H9 (cell line): ENCODE measurements around the gene ZNF414. TPM values are rescaled to one million over a fixed set of nuclear protein-coding genes. Genes with fewer than 3 reads are reported as not detected.
A peak's percentile ranks its signal among the peaks of the same experiment; 100 is the strongest.

Source experiments
- DNase-seq: peaks from one replicate; pipeline ENCODE4 v3.0.0-alpha.2; 2017
- H2AFZ ChIP-seq: one replicate; pipeline ENCODE4 v1.6.1; 2013; ENCODE audit warnings: mild to moderate bottlenecking, low read length, control low read depth, moderate library complexity
- H2AK5ac ChIP-seq: 2 replicates; pipeline ENCODE4 v1.6.1; 2013; ENCODE audit warnings: low read length, control low read depth, mixed read lengths; ENCODE audit not compliant: insufficient read length
- H2BK120ac ChIP-seq: one replicate; pipeline ENCODE4 v1.6.1; 2013; ENCODE audit warnings: low read depth, mild to moderate bottlenecking, low read length, control low read depth, inconsistent platforms; ENCODE audit not compliant: poor library complexity, severe bottlenecking
- H2BK12ac ChIP-seq: 2 replicates; pipeline ENCODE4 v1.6.1; 2013; ENCODE audit warnings: low read length, control low read depth, mixed read lengths, low read depth; ENCODE audit not compliant: insufficient read length
- H2BK15ac ChIP-seq: 2 replicates; pipeline ENCODE4 v1.6.1; 2013; ENCODE audit warnings: low read depth, low read length, control low read depth
- H2BK20ac ChIP-seq: one replicate; pipeline ENCODE4 v1.6.1; 2013; ENCODE audit warnings: low read depth, mild to moderate bottlenecking, low read length, control low read depth, inconsistent platforms; ENCODE audit not compliant: poor library complexity, severe bottlenecking
- H2BK5ac ChIP-seq: 2 replicates; pipeline ENCODE4 v1.6.1; 2013; ENCODE audit warnings: low read length, control low read depth, mixed read lengths; ENCODE audit not compliant: insufficient read length
- H3K14ac ChIP-seq: 2 replicates; pipeline ENCODE4 v1.6.1; 2013; ENCODE audit warnings: low read length, control low read depth; ENCODE audit not compliant: insufficient read depth
- H3K18ac ChIP-seq: 2 replicates; pipeline ENCODE4 v1.6.1; 2013; ENCODE audit warnings: low read depth, mild to moderate bottlenecking, mixed read lengths, low read length, control low read depth; ENCODE audit not compliant: insufficient read length
- H3K23ac ChIP-seq: 2 replicates; pipeline ENCODE4 v1.6.1; 2013; ENCODE audit warnings: low read length, control low read depth, mixed read lengths, low read depth; ENCODE audit not compliant: insufficient read length
- H3K23me2 ChIP-seq: 2 replicates; pipeline ENCODE4 v1.6.1; 2013; ENCODE audit warnings: low read depth, mild to moderate bottlenecking, mixed read lengths, low read length, control low read depth; ENCODE audit not compliant: insufficient read length, poor library complexity, severe bottlenecking
- H3K27ac ChIP-seq: 2 replicates; pipeline ENCODE4 v1.5.1; 2013; ENCODE audit warnings: low read length, control low read depth, mixed read lengths, low read depth; ENCODE audit not compliant: insufficient read length
- H3K27me3 ChIP-seq: 2 replicates; pipeline ENCODE4 v1.6.1; 2013; ENCODE audit warnings: low read length, control low read depth, inconsistent platforms; ENCODE audit not compliant: insufficient read depth
- H3K4ac ChIP-seq: 2 replicates; pipeline ENCODE4 v1.6.1; 2013; ENCODE audit warnings: low read depth, mild to moderate bottlenecking, control low read depth, inconsistent platforms, low read length, moderate library complexity
- H3K4me1 ChIP-seq: 2 replicates; pipeline ENCODE4 v1.6.1; 2013; ENCODE audit warnings: low read length, control low read depth, inconsistent platforms; ENCODE audit not compliant: insufficient read depth
- H3K4me2 ChIP-seq: 2 replicates; pipeline ENCODE4 v1.6.1; 2013; ENCODE audit warnings: low read length, control low read depth, mixed read lengths; ENCODE audit not compliant: insufficient read length, insufficient read depth
- H3K56ac ChIP-seq: 2 replicates; pipeline ENCODE4 v1.6.1; 2013; ENCODE audit warnings: low read depth, mild to moderate bottlenecking, mixed read lengths, low read length, control low read depth; ENCODE audit not compliant: insufficient read length
- H3K79me1 ChIP-seq: 2 replicates; pipeline ENCODE4 v1.6.1; 2013; ENCODE audit warnings: low read depth, mild to moderate bottlenecking, moderate library complexity, low read length, control low read depth, inconsistent platforms; ENCODE audit not compliant: insufficient read depth, poor library complexity, severe bottlenecking
- H3K79me2 ChIP-seq: 2 replicates; pipeline ENCODE4 v1.6.1; 2013; ENCODE audit warnings: low read length, control low read depth, inconsistent platforms; ENCODE audit not compliant: insufficient read depth
- H3K9ac ChIP-seq: 2 replicates; pipeline ENCODE4 v1.6.1; 2013; ENCODE audit warnings: low read length, control low read depth, mixed read lengths; ENCODE audit not compliant: insufficient read length; ENCODE audit errors: extremely low read depth
- H3K9me3 ChIP-seq: one replicate; pipeline ENCODE4 v1.6.1; 2013; ENCODE audit warnings: low read depth, low read length, inconsistent platforms; ENCODE audit not compliant: control insufficient read depth
- H3T11ph ChIP-seq: one replicate; pipeline ENCODE4 v1.6.1; 2013; ENCODE audit warnings: mild to moderate bottlenecking, low read length, control low read depth, inconsistent platforms
- H4K20me1 ChIP-seq: one replicate; pipeline ENCODE4 v1.6.1; 2013; ENCODE audit not compliant: control insufficient read depth, insufficient read length, insufficient read depth
- H4K5ac ChIP-seq: 2 replicates; pipeline ENCODE4 v1.6.1; 2013; ENCODE audit warnings: low read depth, mild to moderate bottlenecking, mixed read lengths, low read length, control low read depth; ENCODE audit not compliant: insufficient read length
- H4K8ac ChIP-seq: replicated peaks from 2 replicates; pipeline ENCODE4 v1.6.1; 2013; ENCODE audit warnings: low read length, control low read depth, mixed read lengths, low read depth; ENCODE audit not compliant: insufficient read length
- H4K91ac ChIP-seq: 2 replicates; pipeline ENCODE4 v1.6.1; 2013; ENCODE audit warnings: low read depth, mild to moderate bottlenecking, moderate library complexity, mixed read lengths, low read length, control low read depth; ENCODE audit not compliant: insufficient read length
- H3K27ac Mint-ChIP-seq, 3 experiments: 2 replicates in 2 of 3; 3 replicates in 1 of 3; pipeline ENCODE4 v1.8.0; 2020 to 2021; ENCODE audit warnings: mixed read lengths in 3 of 3, mild to moderate bottlenecking in 1 of 3, moderate library complexity in 1 of 3
- H3K27me3 Mint-ChIP-seq: 2 replicates; pipeline ENCODE4 v1.8.0; 2021; ENCODE audit warnings: low read depth, mild to moderate bottlenecking, moderate library complexity, mixed read lengths
- H3K36me3 Mint-ChIP-seq, 3 experiments: 2 replicates in 2 of 3; 3 replicates in 1 of 3; pipeline ENCODE4 v1.8.0; 2020 to 2021; ENCODE audit warnings: low read depth in 3 of 3, mixed read lengths in 3 of 3; ENCODE audit not compliant: insufficient read depth in 1 of 3
- H3K4me1 Mint-ChIP-seq, 2 experiments: 2 replicates each; pipeline ENCODE4 v1.8.0; 2020; ENCODE audit warnings: mixed read lengths in 2 of 2
- H3K4me3 Mint-ChIP-seq, 2 experiments: 2 replicates in 1 of 2; 3 replicates in 1 of 2; pipeline ENCODE4 v1.8.0; 2020 to 2021; ENCODE audit warnings: mild to moderate bottlenecking in 2 of 2, mixed read lengths in 2 of 2, moderate library complexity in 1 of 2
- H3K9me3 Mint-ChIP-seq, 2 experiments: 2 replicates in 1 of 2; 3 replicates in 1 of 2; pipeline ENCODE4 v1.8.0; 2020; ENCODE audit warnings: mild to moderate bottlenecking in 2 of 2, mixed read lengths in 2 of 2, moderate library complexity in 1 of 2
- WGBS: extraction: QIAGEN DNeasy Blood & Tissue Kit; methylation state at CpG from one replicate; pipeline ENCODE4 v1.1.7; 2013; ENCODE audit warnings: missing lambda C conversion rate, low lambda C conversion rate, mixed read lengths; ENCODE audit not compliant: insufficient read length; ENCODE audit errors: extremely low coverage; 5-methylcytosine and 5-hydroxymethylcytosine counted together
- total RNA-seq: library from RNA; stranded (reverse); gene quantifications from 2 replicates; pipeline ENCODE4 v1.2.1, GENCODE V29; 2021
- TF ChIP-seq, protein P1 (sequence below): fragments of 200-600 bp; sonication (generic); conservative IDR thresholded peaks from 3 replicates; pipeline ENCODE4 v1.8.0; 2021; ENCODE audit warnings: antibody characterized with exemption, mild to moderate bottlenecking

The ZNF414 gene
- total RNA-seq, 1 experiment from 2014 or later, result 29.3 TPM

- WGBS, result no CpG with 5 or more reads among the region's 57 CpGs
- Histone ChIP-seq H2BK120ac (no peak overlapping the region), H2BK15ac (no peak overlapping the region)
These were observed 12.6 kb upstream of the ZNF414 start for GRCh38 chr19:8526345-8527091.

More at GRCh38 chr19:8526345-8527091, 12.6 kb upstream of the ZNF414 start:
- H3K4me3 Mint-ChIP-seq, result no peak overlapping the region
- Histone ChIP-seq H3K9ac (no peak overlapping the region), H2BK20ac (no peak overlapping the region), H4K20me1 (no peaks in the 10 kb centered on the region), H4K8ac (no peak overlapping the region), H3K14ac (0 out of 2 replicates have a peak overlapping the region, but pooled peaks have one; percentile 21), H3K4me2 (peak overlapping the region; percentile 41), H4K91ac (no peak overlapping the region), H3K27me3 (no peaks in the 10 kb centered on the region), H3K23ac (no peak overlapping the region), H3K27ac (no peak overlapping the region), H3K4me1 (peaks cover 3% of the 10 kb centered on the region; the same call in 1 of the 2 replicates), H3K18ac (no peak overlapping the region), H2BK12ac (no peak overlapping the region), H3K79me1 (no peaks in the 10 kb centered on the region), H4K5ac (no peak overlapping the region), H2AFZ (no peak overlapping the region), H3K4ac (no peak overlapping the region), H3K9me3 (no peaks in the 10 kb centered on the region), H3K56ac (no peak overlapping the region), H2BK5ac (no peak overlapping the region), H3K79me2 (no peaks in the 10 kb centered on the region), H2AK5ac (no peak overlapping the region), H3T11ph (no peak overlapping the region), H3K23me2 (no peaks in the 10 kb centered on the region)
- H3K9me3 Mint-ChIP-seq, result no peaks in the 10 kb centered on the region; a peak in 2 of 5 replicates
- TF ChIP-seq, protein P1, sequence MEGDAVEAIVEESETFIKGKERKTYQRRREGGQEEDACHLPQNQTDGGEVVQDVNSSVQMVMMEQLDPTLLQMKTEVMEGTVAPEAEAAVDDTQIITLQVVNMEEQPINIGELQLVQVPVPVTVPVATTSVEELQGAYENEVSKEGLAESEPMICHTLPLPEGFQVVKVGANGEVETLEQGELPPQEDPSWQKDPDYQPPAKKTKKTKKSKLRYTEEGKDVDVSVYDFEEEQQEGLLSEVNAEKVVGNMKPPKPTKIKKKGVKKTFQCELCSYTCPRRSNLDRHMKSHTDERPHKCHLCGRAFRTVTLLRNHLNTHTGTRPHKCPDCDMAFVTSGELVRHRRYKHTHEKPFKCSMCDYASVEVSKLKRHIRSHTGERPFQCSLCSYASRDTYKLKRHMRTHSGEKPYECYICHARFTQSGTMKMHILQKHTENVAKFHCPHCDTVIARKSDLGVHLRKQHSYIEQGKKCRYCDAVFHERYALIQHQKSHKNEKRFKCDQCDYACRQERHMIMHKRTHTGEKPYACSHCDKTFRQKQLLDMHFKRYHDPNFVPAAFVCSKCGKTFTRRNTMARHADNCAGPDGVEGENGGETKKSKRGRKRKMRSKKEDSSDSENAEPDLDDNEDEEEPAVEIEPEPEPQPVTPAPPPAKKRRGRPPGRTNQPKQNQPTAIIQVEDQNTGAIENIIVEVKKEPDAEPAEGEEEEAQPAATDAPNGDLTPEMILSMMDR, result no peak
- H3K27ac Mint-ChIP-seq, result peak overlapping the region in 1 of 3 experiments; percentile 54; a peak in 1 of 7 replicates
- DNase-seq, result peak; percentile 94
- peaks cover 10 to 22% of the 10 kb centered on the region in 2 experiments for H3K4me1 Mint-ChIP-seq
- H3K27me3 Mint-ChIP-seq, result peaks cover 3% of the 10 kb centered on the region
- H3K36me3 Mint-ChIP-seq, result peaks cover 0 to 2% (median 0%) of the 10 kb centered on the region in 3 experiments; a peak in 3 of 7 replicates
